Stomach smooth muscle (tissue), 2 donors: ENCODE measurements around the gene RBP4.

Experiments used
- H3K27ac ChIP-seq: one replicate; pipeline ENCODE4 v1.7.0; 2013; ENCODE audit warnings: mild to moderate bottlenecking, low read length, inconsistent platforms
- H3K27me3 ChIP-seq, 2 donors: one replicate each; pipeline ENCODE4 v1.7.0; 2013; ENCODE audit warnings: low read length in 2 of 2; ENCODE audit not compliant: insufficient read depth in 2 of 2, control insufficient read depth in 1 of 2
- H3K36me3 ChIP-seq, 2 donors: one replicate each; pipeline ENCODE4 v1.7.0; 2013; ENCODE audit warnings: low read length in 2 of 2; ENCODE audit not compliant: control insufficient read depth in 2 of 2, insufficient read depth in 2 of 2
- H3K4me1 ChIP-seq: one replicate; pipeline ENCODE4 v1.7.0; 2013; ENCODE audit warnings: low read length; ENCODE audit not compliant: control insufficient read depth, insufficient read depth
- H3K4me3 ChIP-seq, 2 donors: one replicate each; pipeline ENCODE4 v1.7.0; 2013; ENCODE audit warnings: low read length in 2 of 2
- H3K9ac ChIP-seq, 2 donors: one replicate each; pipeline ENCODE4 v1.7.0; 2013; ENCODE audit warnings: low read length in 2 of 2, mild to moderate bottlenecking in 1 of 2
- H3K9me3 ChIP-seq, 2 donors: one replicate each; pipeline ENCODE4 v1.7.0; 2013; ENCODE audit warnings: low read length in 2 of 2; ENCODE audit not compliant: control insufficient read depth in 2 of 2
- donor health status: healthy.
- donor health status: Pancreatic carcinoma.

RBP4 gene

DNA sequence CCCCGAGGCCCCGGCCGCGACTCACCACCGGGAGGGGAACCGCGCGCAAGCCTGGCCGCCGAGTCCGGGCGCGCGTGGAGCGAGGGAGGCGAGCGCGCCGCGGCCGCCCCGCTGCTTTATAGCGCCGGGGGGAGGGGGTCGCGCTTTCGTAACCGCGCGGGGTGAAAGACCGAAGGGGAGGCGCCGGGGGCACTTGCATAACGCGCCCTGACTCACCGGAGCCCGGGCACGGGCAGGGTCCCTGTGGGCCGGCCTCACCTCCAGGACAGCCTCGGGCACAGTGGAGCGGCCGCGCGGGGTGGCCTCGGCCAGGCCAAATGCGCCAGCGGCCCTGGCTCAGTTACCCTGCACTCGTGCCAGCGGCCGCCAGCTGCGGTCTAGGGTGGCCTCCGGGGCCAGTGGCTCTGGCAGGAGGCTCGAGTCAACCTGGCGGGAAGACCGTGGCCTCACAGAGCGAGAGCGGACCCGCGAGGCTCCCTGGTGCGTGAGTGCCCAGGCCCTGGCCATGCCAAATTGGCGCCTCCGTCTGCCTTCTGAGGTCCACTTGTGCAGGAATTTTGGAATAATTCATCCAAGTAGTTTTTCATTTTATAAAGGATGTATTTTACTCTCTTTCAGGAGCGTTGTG is at the start of gene RBP4:
TSS of gene RBP4 (minus strand) at position 90 of the 628 bp plus-strand sequence. CDS start 207 bp downstream, outside the sequence.
- no peaks in the 10 kb centered on the region for H3K36me3 ChIP-seq
- no peaks in the 10 kb centered on the region for H3K9me3 ChIP-seq
- H3K4me1 ChIP-seq = peaks cover 4% of the 10 kb centered on the region
- H3K27ac ChIP-seq = no peak within 1 kb of the TSS
- H3K4me3 ChIP-seq = peak within 1 kb of the TSS in 1 of 2 donors; percentile 40
- H3K9ac ChIP-seq = no peak within 1 kb of the TSS
- peaks cover 9 to 28% of the 10 kb centered on the region in 2 donors for H3K27me3 ChIP-seq

- peaks cover 0 to 4% of the 10 kb centered on the region in 2 donors for H3K9me3 ChIP-seq
- no peak overlapping the region for H3K27ac ChIP-seq
- no peaks in the 10 kb centered on the region for H3K36me3 ChIP-seq
- no peaks in the 10 kb centered on the region for H3K4me1 ChIP-seq
- no peaks in the 10 kb centered on the region for H3K27me3 ChIP-seq
- no peak overlapping the region for H3K4me3 ChIP-seq
- H3K9ac ChIP-seq = no peak overlapping the region
These were observed 38.8 kb upstream of the RBP4 start for GRCh38 chr10:93639791-93640190.

GRCh38 chr10:93630625-93631557 is 29.9 kb upstream of the RBP4 start:
- no peaks in the 10 kb centered on the region for H3K36me3 ChIP-seq
- no peak overlapping the region for H3K9ac ChIP-seq
- no peaks in the 10 kb centered on the region for H3K27me3 ChIP-seq
- no peak overlapping the region for H3K4me3 ChIP-seq
- H3K27ac ChIP-seq = no peak overlapping the region
- H3K4me1 ChIP-seq = no peaks in the 10 kb centered on the region
- no peaks in the 10 kb centered on the region for H3K9me3 ChIP-seq

GRCh38 chr10:93629647-93630305 is 28.7 kb upstream of the RBP4 start:
- H3K4me1 ChIP-seq = no peaks in the 10 kb centered on the region
- no peaks in the 10 kb centered on the region for H3K9me3 ChIP-seq
- H3K9ac ChIP-seq = no peak overlapping the region
- H3K4me3 ChIP-seq = no peak overlapping the region
- no peaks in the 10 kb centered on the region for H3K27me3 ChIP-seq
- H3K36me3 ChIP-seq = no peaks in the 10 kb centered on the region
- no peak overlapping the region for H3K27ac ChIP-seq

DNA sequence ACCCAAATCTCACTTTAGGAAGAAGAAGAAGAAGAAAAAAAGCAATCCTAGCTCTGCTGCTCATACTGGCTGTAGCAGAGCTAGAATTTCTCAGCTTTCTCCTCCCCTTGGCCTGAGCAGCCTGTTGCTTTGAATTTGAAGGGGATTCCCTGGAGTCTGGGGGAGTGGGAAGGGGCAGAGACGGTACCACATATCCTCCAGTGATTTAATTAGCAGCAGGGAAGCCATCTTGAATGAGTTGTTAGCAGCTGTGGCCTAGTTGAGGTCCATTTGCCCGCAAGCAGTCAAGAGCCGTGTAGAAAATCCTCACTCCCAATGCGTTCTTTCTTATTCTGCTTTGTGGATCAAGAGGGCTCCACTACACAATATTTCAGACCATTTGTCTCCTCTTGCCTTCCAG is 27.8 kb upstream of the RBP4 start:
- Histone ChIP-seq H3K27ac (no peak overlapping the region), H3K9ac (no peak overlapping the region)

DNA sequence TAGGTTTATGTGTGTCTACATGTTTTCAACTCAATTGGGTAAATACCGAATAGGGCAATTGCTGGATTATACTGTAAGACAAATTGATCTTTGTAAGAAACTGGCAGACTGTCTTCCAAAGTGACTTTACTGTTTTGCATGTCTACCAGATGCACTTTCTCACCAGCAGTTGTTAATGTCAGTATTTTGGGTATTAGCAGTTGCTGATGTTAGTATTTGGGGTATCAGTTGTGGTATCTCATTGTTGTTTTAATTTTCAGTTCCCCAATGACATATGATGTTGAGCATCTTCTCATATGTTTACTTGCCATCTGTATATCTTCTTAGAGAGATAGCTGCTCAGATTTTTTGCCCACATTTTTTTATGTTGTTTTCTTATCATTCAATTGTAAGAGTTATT is 21.9 kb upstream of the RBP4 start:
- Histone ChIP-seq H3K27me3 (no peaks in the 10 kb centered on the region), H3K4me3 (no peak overlapping the region), H3K4me1 (no peaks in the 10 kb centered on the region), H3K9ac (no peak overlapping the region), H3K27ac (no peak overlapping the region), H3K36me3 (no peaks in the 10 kb centered on the region), H3K9me3 (no peaks in the 10 kb centered on the region)

More for the DNA sequence above, 27.8 kb upstream of the RBP4 start:
- Histone ChIP-seq H3K4me3 (no peak overlapping the region), H3K4me1 (no peaks in the 10 kb centered on the region), H3K27me3 (no peaks in the 10 kb centered on the region), H3K36me3 (no peaks in the 10 kb centered on the region), H3K9me3 (no peaks in the 10 kb centered on the region)

- no peaks in the 10 kb centered on the region for H3K36me3 ChIP-seq
- no peaks in the 10 kb centered on the region for H3K27me3 ChIP-seq
- no peak overlapping the region for H3K27ac ChIP-seq
- no peak overlapping the region for H3K4me3 ChIP-seq
- no peak overlapping the region for H3K9ac ChIP-seq
- H3K9me3 ChIP-seq = no peaks in the 10 kb centered on the region
- no peaks in the 10 kb centered on the region for H3K4me1 ChIP-seq
These were observed 19.9 kb upstream of the RBP4 start for GRCh38 chr10:93620925-93621324.

GRCh38 chr10:93615576-93616235 is 14.7 kb upstream of the RBP4 start:
- no peaks in the 10 kb centered on the region for H3K36me3 ChIP-seq
- H3K27ac ChIP-seq = no peak overlapping the region
- H3K27me3 ChIP-seq = no peaks in the 10 kb centered on the region
- H3K9me3 ChIP-seq = no peaks in the 10 kb centered on the region
- H3K4me1 ChIP-seq = no peaks in the 10 kb centered on the region
- no peak overlapping the region for H3K9ac ChIP-seq
- H3K4me3 ChIP-seq = no peak overlapping the region

DNA sequence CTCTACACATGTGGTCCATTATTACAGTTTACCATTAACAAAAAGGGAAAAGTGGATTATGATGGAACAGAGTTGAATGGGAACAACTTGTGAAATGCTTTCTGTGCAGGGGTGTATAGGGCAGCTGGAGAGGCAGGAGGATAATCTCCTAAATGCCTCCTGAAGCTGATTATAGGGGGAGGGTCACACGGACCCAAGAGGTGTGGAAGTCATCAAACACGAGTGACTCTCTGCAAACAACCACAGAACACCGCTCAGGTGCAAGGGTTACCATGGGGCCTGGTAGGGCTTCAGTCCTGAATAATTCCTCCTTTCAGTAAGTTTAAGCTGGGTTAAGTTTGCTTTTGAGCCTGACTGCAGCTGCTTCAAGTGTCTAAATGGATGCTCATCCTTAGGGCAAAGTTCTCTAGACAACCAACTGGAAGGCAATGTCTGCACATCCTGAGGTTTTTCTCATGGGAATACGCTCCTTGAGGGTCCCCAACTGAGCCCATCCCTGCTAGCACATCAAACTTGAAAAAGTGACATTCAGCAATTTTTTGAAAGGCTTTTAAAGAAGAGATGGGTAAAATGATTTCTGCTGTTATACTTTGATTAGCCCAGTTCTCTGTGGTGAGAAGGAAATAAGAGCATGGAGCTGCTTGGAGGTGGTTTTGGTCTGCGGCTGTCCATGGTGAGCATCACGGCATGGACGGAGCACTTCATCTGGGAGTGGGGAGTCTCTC is 13.2 kb upstream of the RBP4 start:
- no peaks in the 10 kb centered on the region for H3K9me3 ChIP-seq
- H3K4me3 ChIP-seq = no peak overlapping the region
- no peaks in the 10 kb centered on the region for H3K36me3 ChIP-seq
- no peak overlapping the region for H3K9ac ChIP-seq
- H3K4me1 ChIP-seq = no peaks in the 10 kb centered on the region
- no peak overlapping the region for H3K27ac ChIP-seq
- no peaks in the 10 kb centered on the region for H3K27me3 ChIP-seq

GRCh38 chr10:93613126-93613525 is 12.1 kb upstream of the RBP4 start:
- Histone ChIP-seq H3K9me3 (no peaks in the 10 kb centered on the region), H3K4me3 (no peak overlapping the region), H3K4me1 (no peaks in the 10 kb centered on the region), H3K9ac (no peak overlapping the region), H3K27me3 (no peaks in the 10 kb centered on the region), H3K36me3 (no peaks in the 10 kb centered on the region), H3K27ac (no peak overlapping the region)
